CD8-positive, alpha-beta memory T cell (primary cell): ENCODE results near the gene OPCML. TPM values are rescaled to one million over a fixed set of nuclear protein-coding genes. Genes with fewer than 3 reads are reported as not detected.

Experiments
- CTCF ChIA-PET: fragments of 350-600 bp; sonication (Branson Sonifier 250); formaldehyde crosslinking; loops from one replicate; lab custom pipeline; 2021; ENCODE audit warnings: antibody characterized with exemption; lab: Charles Lee
- POLR2A ChIA-PET: fragments of 350-600 bp; sonication (Branson Sonifier 250); formaldehyde crosslinking; loops from one replicate; lab custom pipeline; 2021; ENCODE audit warnings: antibody characterized with exemption; lab: Charles Lee
- DNase-seq, 5 donors: peaks; one replicate each; pipeline versions ENCODE4 v3.0.0 to v3.0.0-alpha.2; 2020 to 2022; ENCODE audit warnings: mixed read lengths in 1 of 5
- H3K27ac ChIP-seq: one replicate; pipeline ENCODE4 v1.7.0; 2013; ENCODE audit warnings: low read depth, mild to moderate bottlenecking, low read length, moderate library complexity
- H3K27me3 ChIP-seq: 2 replicates; pipeline ENCODE4 v1.7.0; 2013; ENCODE audit warnings: low read length, mild to moderate bottlenecking; ENCODE audit not compliant: insufficient read depth, poor library complexity, severe bottlenecking
- H3K36me3 ChIP-seq: 2 replicates; pipeline ENCODE4 v1.7.0; 2013; ENCODE audit warnings: mild to moderate bottlenecking, low read length, moderate library complexity; ENCODE audit not compliant: insufficient read depth
- H3K4me1 ChIP-seq: 2 replicates; pipeline ENCODE4 v1.7.0; 2013; ENCODE audit warnings: mild to moderate bottlenecking, low read length, moderate library complexity; ENCODE audit not compliant: insufficient read depth
- H3K4me3 ChIP-seq: 2 replicates; pipeline ENCODE4 v1.7.0; 2013; ENCODE audit warnings: mild to moderate bottlenecking, low read length
- H3K9me3 ChIP-seq: 2 replicates; pipeline ENCODE4 v1.7.0; 2013; ENCODE audit warnings: mild to moderate bottlenecking, low read length
- H3K27ac Mint-ChIP-seq, 8 donors: one replicate each; pipeline ENCODE4 v1.8.0; 2020 to 2021; ENCODE audit warnings: mixed read lengths in 8 of 8, mild to moderate bottlenecking in 6 of 8, inconsistent platforms in 3 of 8, moderate library complexity in 3 of 8
- H3K27me3 Mint-ChIP-seq, 2 donors: one replicate each; pipeline ENCODE4 v1.8.0; 2020 to 2021; ENCODE audit warnings: mixed read lengths in 2 of 2, mild to moderate bottlenecking in 1 of 2, moderate library complexity in 1 of 2
- H3K36me3 Mint-ChIP-seq, 3 donors: one replicate each; pipeline ENCODE4 v1.8.0; 2020 to 2021; ENCODE audit warnings: mixed read lengths in 3 of 3, inconsistent platforms in 1 of 3, mild to moderate bottlenecking in 1 of 3
- H3K4me1 Mint-ChIP-seq, 3 donors: one replicate each; pipeline ENCODE4 v1.8.0; 2020 to 2021; ENCODE audit warnings: mixed read lengths in 3 of 3, inconsistent platforms in 1 of 3, mild to moderate bottlenecking in 1 of 3
- H3K4me3 Mint-ChIP-seq, 7 donors: one replicate each; pipeline ENCODE4 v1.8.0; 2020 to 2021; ENCODE audit warnings: mixed read lengths in 7 of 7, mild to moderate bottlenecking in 6 of 7, moderate library complexity in 4 of 7, inconsistent platforms in 2 of 7
- H3K9me3 Mint-ChIP-seq, 5 donors: one replicate each; pipeline ENCODE4 v1.8.0; 2020 to 2022; ENCODE audit warnings: mixed read lengths in 5 of 5, mild to moderate bottlenecking in 3 of 5, moderate library complexity in 2 of 5, inconsistent platforms in 1 of 5
- polyA plus RNA-seq: library from polyadenylated mRNA; unstranded; fragments of 300-500 nt; fragmentation: Illumina TruSeq; gene quantifications from one replicate; pipeline ENCODE4 v1.2.3, GENCODE V29; 2021
- total RNA-seq, 2 experiments: library from RNA; stranded (reverse); gene quantifications; one replicate each; pipeline ENCODE4 v1.2.3, GENCODE V29; 2021

OPCML gene
- total and polyA plus RNA-seq, 3 experiments from 2014 or later: not detected

DNA sequence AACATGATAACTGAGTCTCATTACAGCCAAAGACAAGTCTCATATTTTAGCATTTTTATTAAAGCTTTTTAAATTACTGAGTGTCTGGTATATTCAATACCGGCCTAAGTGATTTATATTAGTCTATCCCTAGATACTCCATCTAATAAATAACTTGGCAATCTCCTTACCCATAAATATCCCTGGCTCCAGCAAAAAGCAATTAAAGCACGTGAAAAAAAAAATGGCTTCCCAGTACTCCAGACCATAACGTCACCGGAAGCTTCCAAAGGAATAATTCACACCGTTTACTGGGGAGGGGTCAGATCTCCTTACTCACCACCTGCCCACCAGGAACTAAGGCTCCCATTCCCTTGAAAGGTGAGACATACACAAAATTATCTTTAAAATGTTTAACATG lies 988.3 kb downstream of the OPCML start:
- no peaks in the 10 kb centered on the region for H3K4me1 ChIP-seq
- Mint-ChIP-seq H3K36me3 (no peaks in the 10 kb centered on the region), H3K27ac (no peak overlapping the region), H3K4me3 (no peak overlapping the region), H3K4me1 (no peaks in the 10 kb centered on the region), H3K9me3 (peaks cover 0 to 4% (median 0%) of the 10 kb centered on the region in 5 donors), H3K27me3 (no peaks in the 10 kb centered on the region)
- H3K27me3 ChIP-seq: no peaks in the 10 kb centered on the region
- ChIA-PET POLR2A (no interaction called here), CTCF (no interaction called here)
- H3K9me3 ChIP-seq: no peaks in the 10 kb centered on the region
- H3K36me3 ChIP-seq: no peaks in the 10 kb centered on the region
- H3K4me3 ChIP-seq: no peak overlapping the region
- H3K27ac ChIP-seq: no peak overlapping the region
- no peak for DNase-seq

DNA sequence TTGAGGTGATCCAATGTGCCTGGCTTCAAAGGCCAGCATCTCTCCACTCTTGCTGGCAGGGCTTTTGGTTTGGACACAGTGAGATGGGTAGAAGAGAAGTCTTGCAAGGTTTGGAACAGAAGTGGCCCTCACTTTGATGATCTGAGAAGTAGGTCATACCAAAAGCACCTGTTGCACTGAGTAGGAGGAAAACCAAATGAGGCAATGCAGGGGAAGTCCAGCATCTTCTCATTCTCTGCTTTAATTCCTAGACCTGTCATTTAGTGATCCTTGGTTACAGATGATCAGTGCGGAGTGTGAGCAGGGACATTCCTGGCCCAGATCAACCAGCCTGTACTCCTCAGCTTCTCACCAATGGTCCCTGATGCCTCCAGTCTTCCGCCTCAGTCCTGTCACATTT lies 990.5 kb downstream of the OPCML start:
- Mint-ChIP-seq H3K9me3 (peaks cover 0 to 2% (median 0%) of the 10 kb centered on the region in 5 donors), H3K27ac (no peak overlapping the region), H3K36me3 (no peaks in the 10 kb centered on the region), H3K4me3 (no peak overlapping the region), H3K27me3 (no peaks in the 10 kb centered on the region), H3K4me1 (no peaks in the 10 kb centered on the region)
- no peaks in the 10 kb centered on the region for H3K9me3 ChIP-seq
- H3K4me3 ChIP-seq: no peak overlapping the region
- ChIA-PET POLR2A (no interaction called here), CTCF (no interaction called here)
- DNase-seq: no peak
- no peaks in the 10 kb centered on the region for H3K4me1 ChIP-seq
- no peak overlapping the region for H3K27ac ChIP-seq
- H3K27me3 ChIP-seq: no peaks in the 10 kb centered on the region
- no peaks in the 10 kb centered on the region for H3K36me3 ChIP-seq

DNA sequence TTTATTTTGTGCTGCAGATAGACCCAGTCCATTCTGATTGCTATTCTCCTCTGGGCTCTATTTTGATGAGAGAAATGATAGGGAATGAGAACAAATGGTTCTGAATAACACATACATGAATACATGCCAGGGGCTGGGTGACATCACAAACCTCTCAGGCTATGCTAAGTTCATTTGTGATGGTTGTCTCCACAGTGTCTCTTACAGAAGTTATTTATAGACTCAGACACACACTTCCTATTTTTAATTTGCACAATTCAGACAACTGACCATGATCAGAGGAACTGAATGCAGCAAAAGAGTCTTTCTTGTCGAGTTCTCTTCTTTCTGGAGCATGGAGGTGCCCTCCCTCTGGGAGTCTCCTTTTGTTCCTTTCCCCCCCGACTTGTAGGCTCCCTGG lies 991.7 kb downstream of the OPCML start:
- DNase-seq: no peak
- ChIA-PET POLR2A (no interaction called here), CTCF (no interaction called here)
- no peaks in the 10 kb centered on the region for H3K4me1 Mint-ChIP-seq
- Histone ChIP-seq H3K36me3 (no peaks in the 10 kb centered on the region), H3K4me3 (no peak overlapping the region), H3K4me1 (no peaks in the 10 kb centered on the region), H3K9me3 (no peaks in the 10 kb centered on the region), H3K27me3 (no peaks in the 10 kb centered on the region), H3K27ac (no peak overlapping the region)
- no peak overlapping the region for H3K27ac Mint-ChIP-seq
- H3K36me3 Mint-ChIP-seq: no peaks in the 10 kb centered on the region
- no peaks in the 10 kb centered on the region for H3K9me3 Mint-ChIP-seq
- no peak overlapping the region for H3K4me3 Mint-ChIP-seq
- H3K27me3 Mint-ChIP-seq: no peaks in the 10 kb centered on the region

GRCh38 chr11:132539590-132540368 lies 992.5 kb downstream of the OPCML start:
- Mint-ChIP-seq H3K4me3 (no peak overlapping the region), H3K27me3 (no peaks in the 10 kb centered on the region), H3K9me3 (no peaks in the 10 kb centered on the region), H3K4me1 (no peaks in the 10 kb centered on the region), H3K36me3 (no peaks in the 10 kb centered on the region), H3K27ac (no peak overlapping the region)
- ChIA-PET POLR2A (no interaction called here), CTCF (no interaction called here)
- Histone ChIP-seq H3K36me3 (no peaks in the 10 kb centered on the region), H3K4me3 (no peak overlapping the region), H3K4me1 (no peaks in the 10 kb centered on the region), H3K9me3 (no peaks in the 10 kb centered on the region), H3K27me3 (no peaks in the 10 kb centered on the region), H3K27ac (no peak overlapping the region)
- DNase-seq: no peak

DNA sequence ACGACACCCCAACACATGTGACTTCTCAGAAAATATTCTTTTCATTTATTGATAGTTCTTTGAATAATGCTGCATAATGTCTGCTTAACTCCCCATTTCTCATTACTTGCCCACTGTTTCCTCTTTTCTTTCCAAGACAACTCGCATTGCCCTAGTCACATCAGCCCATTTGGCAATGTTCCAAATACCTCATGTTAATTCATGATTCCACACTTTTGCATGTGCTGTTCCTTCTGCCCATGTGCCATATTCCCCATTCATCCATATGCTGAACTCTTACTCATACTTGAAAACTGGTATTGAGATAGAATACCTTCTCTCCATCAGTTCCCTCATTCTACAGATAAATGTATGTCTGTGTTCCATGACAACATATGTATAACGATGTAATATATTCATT lies 993.7 kb downstream of the OPCML start:
- no peaks in the 10 kb centered on the region for H3K4me1 ChIP-seq

GRCh38 chr11:132535830-132536229 lies 996.5 kb downstream of the OPCML start:
- ChIA-PET CTCF (no interaction called here), POLR2A (no interaction called here)
- no peaks in the 10 kb centered on the region for H3K36me3 ChIP-seq
- Mint-ChIP-seq H3K4me1 (no peaks in the 10 kb centered on the region), H3K4me3 (no peak overlapping the region), H3K27me3 (no peaks in the 10 kb centered on the region), H3K36me3 (no peaks in the 10 kb centered on the region), H3K27ac (no peak overlapping the region), H3K9me3 (no peaks in the 10 kb centered on the region)
- no peaks in the 10 kb centered on the region for H3K4me1 ChIP-seq
- no peaks in the 10 kb centered on the region for H3K9me3 ChIP-seq
- no peaks in the 10 kb centered on the region for H3K27me3 ChIP-seq
- DNase-seq: no peak
- no peak overlapping the region for H3K27ac ChIP-seq
- no peak overlapping the region for H3K4me3 ChIP-seq

More for the DNA sequence above, 993.7 kb downstream of the OPCML start:
- no peaks in the 10 kb centered on the region for H3K36me3 ChIP-seq
- Mint-ChIP-seq H3K27ac (no peak overlapping the region), H3K36me3 (no peaks in the 10 kb centered on the region), H3K4me3 (no peak overlapping the region), H3K27me3 (no peaks in the 10 kb centered on the region), H3K9me3 (no peaks in the 10 kb centered on the region), H3K4me1 (no peaks in the 10 kb centered on the region)
- POLR2A ChIA-PET: no interaction called here
- H3K27me3 ChIP-seq: no peaks in the 10 kb centered on the region
- no peak for DNase-seq
- no peaks in the 10 kb centered on the region for H3K9me3 ChIP-seq
- no peak overlapping the region for H3K27ac ChIP-seq
- H3K4me3 ChIP-seq: no peak overlapping the region
- CTCF ChIA-PET: no interaction called here

- no peak for DNase-seq
- Mint-ChIP-seq H3K4me3 (no peak overlapping the region), H3K27ac (no peak overlapping the region), H3K27me3 (no peaks in the 10 kb centered on the region), H3K36me3 (no peaks in the 10 kb centered on the region), H3K4me1 (no peaks in the 10 kb centered on the region), H3K9me3 (peaks cover 0 to 3% (median 0%) of the 10 kb centered on the region in 5 donors)
- no peaks in the 10 kb centered on the region for H3K36me3 ChIP-seq
- H3K4me1 ChIP-seq: no peaks in the 10 kb centered on the region
- no peaks in the 10 kb centered on the region for H3K27me3 ChIP-seq
- H3K9me3 ChIP-seq: no peaks in the 10 kb centered on the region
- ChIA-PET CTCF (no interaction called here), POLR2A (no interaction called here)
- no peak overlapping the region for H3K27ac ChIP-seq
- no peak overlapping the region for H3K4me3 ChIP-seq
These were observed 1000.4 kb downstream of the OPCML start for GRCh38 chr11:132531921-132532320.

DNA sequence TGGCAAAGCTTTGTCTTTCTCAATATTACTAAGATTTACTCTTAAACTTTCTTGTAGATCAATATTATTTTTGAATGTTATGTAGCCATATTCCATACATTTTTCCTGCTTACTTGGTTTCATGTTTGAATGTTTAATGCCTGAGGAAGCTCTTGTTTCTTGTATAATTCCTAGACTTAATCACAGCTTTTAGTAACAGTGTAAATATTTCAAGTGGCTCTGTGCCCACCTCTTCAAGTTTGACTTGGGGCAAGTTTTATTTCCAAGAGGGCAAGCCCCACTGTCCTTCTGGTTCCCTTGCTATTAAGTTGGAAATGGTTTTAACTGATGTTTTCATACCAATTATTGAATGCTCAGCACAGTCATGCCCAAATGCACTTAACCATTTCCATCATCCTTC lies 1004.1 kb downstream of the OPCML start:
- H3K36me3 ChIP-seq: no peaks in the 10 kb centered on the region
- Mint-ChIP-seq H3K4me1 (no peaks in the 10 kb centered on the region), H3K9me3 (peaks cover 0 to 3% (median 0%) of the 10 kb centered on the region in 5 donors), H3K36me3 (no peaks in the 10 kb centered on the region), H3K4me3 (no peak overlapping the region), H3K27ac (no peak overlapping the region), H3K27me3 (no peaks in the 10 kb centered on the region)
- ChIA-PET POLR2A (no interaction called here), CTCF (no interaction called here)
- H3K27me3 ChIP-seq: no peaks in the 10 kb centered on the region
- no peak for DNase-seq
- no peaks in the 10 kb centered on the region for H3K4me1 ChIP-seq
- no peak overlapping the region for H3K4me3 ChIP-seq
- no peak overlapping the region for H3K27ac ChIP-seq
- no peaks in the 10 kb centered on the region for H3K9me3 ChIP-seq
